Panc1 (cell line): Measurements from ENCODE around the gene GLI3. TPM values are rescaled to one million over a fixed set of nuclear protein-coding genes. Genes with fewer than 3 reads are reported as not detected.

Experiments
- ATAC-seq: fragments of 200-7000 bp; cut with Tn5 transposase; 2 replicates; pipeline ENCODE4 v1.9.1; 2020; ENCODE audit warnings: mild to moderate bottlenecking, moderate library complexity
- BruUV-seq: library from RNA; stranded (reverse); fragments of 400-500 nt; replicated peaks from 2 replicates; lab custom pipeline; 2021; lab: Mats Ljungman, UMichigan
- CTCF ChIA-PET: fragments of 300-600 bp; sonication (Branson Sonifier 250); formaldehyde crosslinking; loops from one replicate; lab custom pipeline; 2022; ENCODE audit warnings: antibody characterized with exemption; lab: Charles Lee
- POLR2A ChIA-PET: fragments of 300-600 bp; sonication (Branson Sonifier 250); formaldehyde crosslinking; loops from one replicate; lab custom pipeline; 2022; ENCODE audit warnings: antibody characterized with exemption; lab: Charles Lee
- DNase-seq: peaks from one replicate; pipeline ENCODE4 v3.0.0-alpha.2; 2010; ENCODE audit warnings: low read depth, low spot score
- H3K27ac ChIP-seq: 2 replicates; pipeline ENCODE4 v1.5.1; 2011; ENCODE audit warnings: mild to moderate bottlenecking, low read length, inconsistent platforms
- H3K27me3 ChIP-seq: fragments of 200-500 bp; sonication (Bioruptor generic); 2 replicates; pipeline ENCODE4 v1.6.0; 2014; ENCODE audit warnings: low read length, inconsistent platforms; ENCODE audit not compliant: control insufficient read depth, insufficient read depth
- H3K36me3 ChIP-seq: fragments of 200-500 bp; sonication (Bioruptor generic); 2 replicates; pipeline ENCODE4 v1.5.1; 2014; ENCODE audit warnings: inconsistent platforms, mild to moderate bottlenecking, low read length, moderate library complexity; ENCODE audit not compliant: control insufficient read depth, insufficient read depth
- H3K4me1 ChIP-seq: 2 replicates; pipeline ENCODE4 v1.5.1; 2011; ENCODE audit warnings: inconsistent platforms, mild to moderate bottlenecking, low read length, moderate library complexity; ENCODE audit not compliant: control insufficient read depth, insufficient read depth
- H3K4me3 ChIP-seq, 2 experiments: 2 replicates each; pipeline ENCODE4 v1.5.1; 2011 to 2012; ENCODE audit warnings: low read depth in 2 of 2, low read length in 2 of 2, mild to moderate bottlenecking in 2 of 2, inconsistent platforms in 1 of 2, moderate library complexity in 1 of 2
- H3K9me3 ChIP-seq: fragments of 200-500 bp; sonication (Bioruptor generic); 2 replicates; pipeline ENCODE4 v1.5.1; 2014; ENCODE audit warnings: low read depth, mild to moderate bottlenecking, inconsistent platforms, low read length, moderate library complexity; ENCODE audit not compliant: control insufficient read depth, insufficient read depth
- POLR2AphosphoS5 ChIP-seq: IDR thresholded peaks from 2 replicates; pipeline ENCODE4 v1.6.1; 2012; ENCODE audit warnings: mild to moderate bottlenecking, low read depth, low read length, moderate library complexity
- SIN3A ChIP-seq: IDR thresholded peaks from 2 replicates; pipeline ENCODE4 v1.6.1; 2012; ENCODE audit warnings: low read depth, mild to moderate bottlenecking, low read length, moderate library complexity, borderline replicate concordance; ENCODE audit not compliant: insufficient read depth
- TCF7L2 ChIP-seq: IDR thresholded peaks from 2 replicates; pipeline ENCODE4 v1.6.1; 2011; ENCODE audit warnings: mild to moderate bottlenecking, low read depth, low read length, inconsistent platforms
- in situ Hi-C: cut with HindIII; loops from 2 replicates; pipeline ENCODE4 v1.10.0; 2016; ENCODE audit warnings: low sequenced_read_pairs, low pct_unique_long_range_greater_than_20kb
- intact Hi-C: fragments of 100-400 bp; cut with micrococcal nuclease; formaldehyde crosslinking; loops from one replicate; pipeline ENCODE4 v1.10.0; 2022; ENCODE audit not compliant: unreplicated experiment
- total RNA-seq: library from RNA; stranded (reverse); gene quantifications from one replicate; pipeline ENCODE4 v1.2.1, GENCODE V29; 2021; ENCODE audit not compliant: unreplicated experiment
- TF ChIP-seq, protein P1 (sequence below), 2 experiments: IDR thresholded peaks; 2 replicates each; pipeline ENCODE4 v1.6.1; 2011 to 2012; ENCODE audit warnings: low read depth in 2 of 2, control low read depth in 1 of 2, low read length in 1 of 2, mild to moderate bottlenecking in 1 of 2, moderate library complexity in 1 of 2; ENCODE audit not compliant: insufficient read depth in 1 of 2
- TF ChIP-seq, protein P2 (sequence below): fragments of 450-650 bp; IDR thresholded peaks from 2 replicates; pipeline ENCODE4 v1.5.1; 2017; ENCODE audit warnings: mild to moderate bottlenecking

GLI3 gene
- total RNA-seq, 1 experiment from 2014 or later, result 3.7 TPM

DNA sequence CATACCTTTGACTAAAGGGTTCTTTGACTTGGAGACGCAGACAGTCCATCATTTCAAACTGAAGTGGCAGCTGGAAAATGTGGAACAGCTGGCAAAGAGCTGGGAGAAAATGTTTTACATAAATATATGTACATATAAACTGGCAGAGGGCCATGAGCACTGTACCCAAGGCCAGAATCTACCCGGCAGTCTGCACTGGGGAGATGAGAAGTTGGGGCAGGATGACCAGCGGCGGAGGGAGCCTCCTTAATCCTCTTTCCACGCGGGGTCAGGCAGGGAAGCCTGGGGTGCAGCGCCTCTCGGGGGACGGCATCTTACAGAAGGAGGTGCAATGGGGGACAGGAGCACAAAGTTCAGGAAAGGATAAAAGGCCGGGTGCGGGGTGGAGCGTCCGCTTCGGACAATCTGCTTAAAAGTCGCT is 1.3 kb downstream of the GLI3 start:
- CTCF ChIA-PET, result no interaction called here
- TF ChIP-seq, protein P1, sequence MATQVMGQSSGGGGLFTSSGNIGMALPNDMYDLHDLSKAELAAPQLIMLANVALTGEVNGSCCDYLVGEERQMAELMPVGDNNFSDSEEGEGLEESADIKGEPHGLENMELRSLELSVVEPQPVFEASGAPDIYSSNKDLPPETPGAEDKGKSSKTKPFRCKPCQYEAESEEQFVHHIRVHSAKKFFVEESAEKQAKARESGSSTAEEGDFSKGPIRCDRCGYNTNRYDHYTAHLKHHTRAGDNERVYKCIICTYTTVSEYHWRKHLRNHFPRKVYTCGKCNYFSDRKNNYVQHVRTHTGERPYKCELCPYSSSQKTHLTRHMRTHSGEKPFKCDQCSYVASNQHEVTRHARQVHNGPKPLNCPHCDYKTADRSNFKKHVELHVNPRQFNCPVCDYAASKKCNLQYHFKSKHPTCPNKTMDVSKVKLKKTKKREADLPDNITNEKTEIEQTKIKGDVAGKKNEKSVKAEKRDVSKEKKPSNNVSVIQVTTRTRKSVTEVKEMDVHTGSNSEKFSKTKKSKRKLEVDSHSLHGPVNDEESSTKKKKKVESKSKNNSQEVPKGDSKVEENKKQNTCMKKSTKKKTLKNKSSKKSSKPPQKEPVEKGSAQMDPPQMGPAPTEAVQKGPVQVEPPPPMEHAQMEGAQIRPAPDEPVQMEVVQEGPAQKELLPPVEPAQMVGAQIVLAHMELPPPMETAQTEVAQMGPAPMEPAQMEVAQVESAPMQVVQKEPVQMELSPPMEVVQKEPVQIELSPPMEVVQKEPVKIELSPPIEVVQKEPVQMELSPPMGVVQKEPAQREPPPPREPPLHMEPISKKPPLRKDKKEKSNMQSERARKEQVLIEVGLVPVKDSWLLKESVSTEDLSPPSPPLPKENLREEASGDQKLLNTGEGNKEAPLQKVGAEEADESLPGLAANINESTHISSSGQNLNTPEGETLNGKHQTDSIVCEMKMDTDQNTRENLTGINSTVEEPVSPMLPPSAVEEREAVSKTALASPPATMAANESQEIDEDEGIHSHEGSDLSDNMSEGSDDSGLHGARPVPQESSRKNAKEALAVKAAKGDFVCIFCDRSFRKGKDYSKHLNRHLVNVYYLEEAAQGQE (IDR thresholded peaks at IDR 0.05; ENCODE audit: insufficient read depth in 1 of 2, low read depth in 2 of 2, low read length in 1 of 2), result no peak
- TF ChIP-seq, protein P2, sequence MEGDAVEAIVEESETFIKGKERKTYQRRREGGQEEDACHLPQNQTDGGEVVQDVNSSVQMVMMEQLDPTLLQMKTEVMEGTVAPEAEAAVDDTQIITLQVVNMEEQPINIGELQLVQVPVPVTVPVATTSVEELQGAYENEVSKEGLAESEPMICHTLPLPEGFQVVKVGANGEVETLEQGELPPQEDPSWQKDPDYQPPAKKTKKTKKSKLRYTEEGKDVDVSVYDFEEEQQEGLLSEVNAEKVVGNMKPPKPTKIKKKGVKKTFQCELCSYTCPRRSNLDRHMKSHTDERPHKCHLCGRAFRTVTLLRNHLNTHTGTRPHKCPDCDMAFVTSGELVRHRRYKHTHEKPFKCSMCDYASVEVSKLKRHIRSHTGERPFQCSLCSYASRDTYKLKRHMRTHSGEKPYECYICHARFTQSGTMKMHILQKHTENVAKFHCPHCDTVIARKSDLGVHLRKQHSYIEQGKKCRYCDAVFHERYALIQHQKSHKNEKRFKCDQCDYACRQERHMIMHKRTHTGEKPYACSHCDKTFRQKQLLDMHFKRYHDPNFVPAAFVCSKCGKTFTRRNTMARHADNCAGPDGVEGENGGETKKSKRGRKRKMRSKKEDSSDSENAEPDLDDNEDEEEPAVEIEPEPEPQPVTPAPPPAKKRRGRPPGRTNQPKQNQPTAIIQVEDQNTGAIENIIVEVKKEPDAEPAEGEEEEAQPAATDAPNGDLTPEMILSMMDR, result no peak
- TF ChIP-seq SIN3A (no peak), TCF7L2 (no peak), POLR2AphosphoS5 (no peak)
- no peaks in the 10 kb centered on the region for H3K36me3 ChIP-seq
- H3K9me3 ChIP-seq, result no peaks in the 10 kb centered on the region
- intact Hi-C loops (no loop called here), in situ Hi-C loops (no loop called here)
- H3K4me3 ChIP-seq, result peak overlapping the region; percentile 50 to 53
- no peak overlapping the region for H3K27ac ChIP-seq
- BruUV-seq, result no TSS peak
- no peaks in the 10 kb centered on the region for H3K4me1 ChIP-seq
- H3K27me3 ChIP-seq, result peaks cover 27% of the 10 kb centered on the region
- POLR2A ChIA-PET, result no interaction called here
- ATAC-seq (no peak), DNase-seq (no peak)

DNA sequence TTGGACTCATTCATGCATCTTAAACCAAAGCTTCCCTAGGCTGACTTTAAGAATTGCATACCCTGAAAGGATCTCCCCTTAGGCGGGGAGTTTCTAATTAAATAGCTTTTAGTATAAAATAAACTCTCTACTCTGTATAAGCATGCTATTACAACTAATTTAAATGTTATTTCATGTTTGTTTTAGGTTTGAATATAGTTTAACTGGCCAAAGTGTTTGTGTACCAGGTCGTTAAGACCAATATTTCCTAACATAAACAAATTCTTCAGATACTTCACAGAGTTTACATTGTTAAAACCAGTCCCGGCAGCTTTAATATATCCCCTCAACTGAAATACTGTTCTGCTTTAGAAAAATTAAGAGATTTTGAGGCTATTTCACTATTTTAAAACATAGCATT is 2.3 kb downstream of the GLI3 start:
- no TSS peak for BruUV-seq
- in situ Hi-C loops (no loop called here), intact Hi-C loops (no loop called here)
- POLR2A ChIA-PET, result no interaction called here
- TF ChIP-seq POLR2AphosphoS5 (no peak), SIN3A (no peak), TCF7L2 (no peak)
- TF ChIP-seq, protein P2, result no peak
- TF ChIP-seq, protein P1 (IDR thresholded peaks at IDR 0.05; ENCODE audit: insufficient read depth in 1 of 2, low read depth in 2 of 2, low read length in 1 of 2), result no peak
- no peaks in the 10 kb centered on the region for H3K4me1 ChIP-seq
- CTCF ChIA-PET, result no interaction called here
- no peaks in the 10 kb centered on the region for H3K9me3 ChIP-seq
- H3K27me3 ChIP-seq, result peaks cover 25% of the 10 kb centered on the region
- no peaks in the 10 kb centered on the region for H3K36me3 ChIP-seq
- ATAC-seq (no peak), DNase-seq (no peak)
- H3K27ac ChIP-seq, result no peak overlapping the region
- no peak overlapping the region for H3K4me3 ChIP-seq
